SK-N-SH treated with all-trans-retinoic acid at 6 μM for 48 hours (cell line): ENCODE measurements around the gene DNAJC22.

Experiments
- ARNTL ChIP-seq: fragments of 450-650 bp; formaldehyde crosslinking; IDR thresholded peaks from 2 replicates; pipeline ENCODE4 v1.5.0; 2020; ENCODE audit warnings: low read depth, mild to moderate bottlenecking, moderate library complexity, borderline replicate concordance
- CSDC2 ChIP-seq: fragments of 250-450 bp; sonication (Bioruptor Pico); IDR thresholded peaks from 2 replicates; pipeline ENCODE4 v1.5.0; 2020; ENCODE audit warnings: mild to moderate bottlenecking, moderate library complexity
- ISL1 ChIP-seq: fragments of 250-450 bp; sonication (Bioruptor Pico); IDR thresholded peaks from 2 replicates; pipeline ENCODE4 v2.1.2; 2022; ENCODE audit warnings: mild to moderate bottlenecking, moderate library complexity
- PATZ1 ChIP-seq: fragments of 250-450 bp; sonication (Bioruptor Pico); IDR thresholded peaks from 2 replicates; pipeline ENCODE4 v1.8.0; 2020; ENCODE audit warnings: mild to moderate bottlenecking, moderate library complexity, borderline replicate concordance
- TCF4 ChIP-seq: fragments of 250-450 bp; sonication (Bioruptor Pico); IDR thresholded peaks from 2 replicates; pipeline ENCODE4 v1.8.0; 2021; ENCODE audit warnings: mild to moderate bottlenecking, moderate library complexity, borderline replicate concordance
- ZC3H10 ChIP-seq: fragments of 250-450 bp; sonication (Bioruptor Pico); IDR thresholded peaks from 2 replicates; pipeline ENCODE4 v1.5.1; 2021; ENCODE audit warnings: mild to moderate bottlenecking, moderate library complexity
- ZFP3 ChIP-seq: fragments of 250-450 bp; sonication (Bioruptor Pico); IDR thresholded peaks from 2 replicates; pipeline ENCODE4 v1.5.0; 2020; ENCODE audit warnings: mild to moderate bottlenecking, moderate library complexity
- ZNF565 ChIP-seq: fragments of 450-650 bp; formaldehyde crosslinking; conservative IDR thresholded peaks from 2 replicates; pipeline ENCODE4 v1.5.0; 2020; ENCODE audit warnings: low read depth, mild to moderate bottlenecking, moderate library complexity

- TF ChIP-seq ZC3H10 (no peak), ZNF565 (no peak), PATZ1 (CRISPR knock-in tag) (no peak), ZFP3 (CRISPR knock-in tag) (no peak), TCF4 (CRISPR knock-in tag) (no peak), ISL1 (CRISPR knock-in tag) (no peak), CSDC2 (CRISPR knock-in tag) (no peak), ARNTL (CRISPR knock-in tag) (no peak)
Observed at GRCh38 chr12:49352351-49352750, 5.7 kb downstream of the DNAJC22 start.
